Neutrophil (primary cell): ENCODE measurements around the gene SIAE.

Source experiments
- H3K27ac ChIP-seq: fragments of 200-600 bp; sonication (generic); 2 replicates; pipeline ENCODE4 v1.5.1; 2016; ENCODE audit warnings: mild to moderate bottlenecking, moderate library complexity
- H3K27me3 ChIP-seq: fragments of 200-600 bp; sonication (generic); 2 replicates; pipeline ENCODE4 v1.6.0; 2016; ENCODE audit warnings: mild to moderate bottlenecking
- H3K36me3 ChIP-seq: fragments of 200-600 bp; sonication (generic); 2 replicates; pipeline ENCODE4 v1.5.1; 2017
- H3K4me1 ChIP-seq, 2 experiments: fragments of 200-600 bp in 1 of 2; sonication (generic) in 1 of 2; 1 replicate in 1 of 2; 2 replicates in 1 of 2; pipeline versions ENCODE4 v1.5.1 to v1.6.1; 2013 to 2016; ENCODE audit warnings: low read depth in 1 of 2, low read length in 1 of 2, mild to moderate bottlenecking in 1 of 2, moderate library complexity in 1 of 2; ENCODE audit not compliant: control insufficient read depth in 1 of 2, insufficient read depth in 1 of 2
- H3K4me3 ChIP-seq, 2 experiments: fragments of 200-600 bp in 1 of 2; sonication (generic) in 1 of 2; 1 replicate in 1 of 2; 2 replicates in 1 of 2; pipeline ENCODE4 v1.5.1; 2013 to 2016; ENCODE audit warnings: low read depth in 1 of 2, low read length in 1 of 2, mild to moderate bottlenecking in 1 of 2, moderate library complexity in 1 of 2
- H3K9me3 ChIP-seq: fragments of 200-600 bp; sonication (generic); 2 replicates; pipeline ENCODE4 v1.5.1; 2016
- TF ChIP-seq, protein P1 (sequence below): fragments of 200-600 bp; sonication (generic); IDR thresholded peaks from 2 replicates; pipeline ENCODE4 v1.5.1; 2016; ENCODE audit warnings: antibody characterized with exemption

Gene SIAE

DNA sequence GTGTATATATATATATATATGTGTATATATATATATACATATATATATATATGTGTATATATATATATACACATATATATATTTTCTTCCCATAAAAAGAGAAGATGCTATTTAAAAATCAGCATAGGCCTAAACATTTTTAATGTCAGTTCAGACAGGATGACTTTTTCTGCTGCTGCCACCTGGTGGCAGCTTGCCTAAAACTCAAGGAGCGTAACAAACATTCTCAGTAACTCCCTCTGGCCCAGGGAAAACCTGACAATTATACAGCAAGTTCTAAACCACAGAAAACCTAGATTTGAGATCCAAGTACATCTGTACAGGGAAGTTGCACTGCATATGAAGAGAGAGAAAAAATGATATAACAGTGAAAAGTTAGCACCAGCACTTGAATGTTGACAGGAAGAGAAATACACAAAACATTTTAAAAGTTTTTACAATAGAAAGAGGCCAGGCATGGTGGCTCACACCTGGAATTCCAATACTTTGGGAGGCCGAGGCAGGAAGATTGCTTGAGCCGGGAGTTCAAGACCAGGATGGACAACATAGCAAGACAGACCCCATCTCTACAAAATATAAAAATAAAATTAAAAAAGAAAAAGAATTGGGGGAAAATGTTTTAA lies 87.2 kb downstream of the SIAE start:
- no peaks in the 10 kb centered on the region for H3K4me1 ChIP-seq
- H3K9me3 ChIP-seq = no peaks in the 10 kb centered on the region
- TF ChIP-seq, protein P1, sequence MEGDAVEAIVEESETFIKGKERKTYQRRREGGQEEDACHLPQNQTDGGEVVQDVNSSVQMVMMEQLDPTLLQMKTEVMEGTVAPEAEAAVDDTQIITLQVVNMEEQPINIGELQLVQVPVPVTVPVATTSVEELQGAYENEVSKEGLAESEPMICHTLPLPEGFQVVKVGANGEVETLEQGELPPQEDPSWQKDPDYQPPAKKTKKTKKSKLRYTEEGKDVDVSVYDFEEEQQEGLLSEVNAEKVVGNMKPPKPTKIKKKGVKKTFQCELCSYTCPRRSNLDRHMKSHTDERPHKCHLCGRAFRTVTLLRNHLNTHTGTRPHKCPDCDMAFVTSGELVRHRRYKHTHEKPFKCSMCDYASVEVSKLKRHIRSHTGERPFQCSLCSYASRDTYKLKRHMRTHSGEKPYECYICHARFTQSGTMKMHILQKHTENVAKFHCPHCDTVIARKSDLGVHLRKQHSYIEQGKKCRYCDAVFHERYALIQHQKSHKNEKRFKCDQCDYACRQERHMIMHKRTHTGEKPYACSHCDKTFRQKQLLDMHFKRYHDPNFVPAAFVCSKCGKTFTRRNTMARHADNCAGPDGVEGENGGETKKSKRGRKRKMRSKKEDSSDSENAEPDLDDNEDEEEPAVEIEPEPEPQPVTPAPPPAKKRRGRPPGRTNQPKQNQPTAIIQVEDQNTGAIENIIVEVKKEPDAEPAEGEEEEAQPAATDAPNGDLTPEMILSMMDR = no peak
- no peak overlapping the region for H3K4me3 ChIP-seq
- peaks cover 12% of the 10 kb centered on the region for H3K27me3 ChIP-seq
- no peak overlapping the region for H3K27ac ChIP-seq
- no peaks in the 10 kb centered on the region for H3K36me3 ChIP-seq

DNA sequence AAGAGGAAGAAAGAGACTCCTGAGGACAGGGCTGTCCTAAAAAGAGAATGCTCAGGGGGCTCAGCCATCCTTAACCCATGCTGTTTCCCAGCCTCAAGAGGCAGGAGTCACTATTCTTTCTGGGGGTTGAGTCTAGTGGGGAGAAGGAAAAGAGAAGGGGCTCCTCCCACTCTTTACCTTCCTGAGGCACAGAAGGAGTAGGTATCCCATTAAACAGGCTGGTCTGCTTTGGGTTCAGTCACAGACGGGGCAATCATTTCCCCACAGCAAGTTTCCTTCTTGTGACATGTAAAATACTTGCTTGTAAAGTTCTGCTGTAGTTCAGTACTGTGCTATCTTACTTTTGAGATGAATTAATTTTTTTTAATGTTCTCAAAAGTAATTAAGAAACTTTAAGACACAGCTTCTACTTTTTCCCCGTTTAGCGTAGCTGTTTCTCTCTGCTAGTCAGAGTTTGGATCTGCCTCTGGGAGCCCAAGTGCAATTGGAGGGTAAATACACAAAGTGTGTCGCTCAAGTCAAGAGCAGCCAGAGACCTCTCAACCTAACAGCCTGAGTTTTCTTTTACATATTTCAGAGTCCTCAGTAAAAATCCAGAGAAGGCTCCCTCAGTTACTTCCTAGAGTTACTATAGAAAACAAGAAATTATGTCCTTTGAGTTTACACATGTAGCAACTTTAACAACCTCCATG lies 88.7 kb downstream of the SIAE start:
- Histone ChIP-seq H3K27me3 (peaks cover 12% of the 10 kb centered on the region), H3K36me3 (no peaks in the 10 kb centered on the region), H3K27ac (no peak overlapping the region), H3K9me3 (no peaks in the 10 kb centered on the region), H3K4me1 (no peaks in the 10 kb centered on the region), H3K4me3 (no peak overlapping the region)
- TF ChIP-seq, protein P1 = no peak

GRCh38 chr11:124583781-124584180 lies 89.8 kb downstream of the SIAE start:
- TF ChIP-seq, protein P1 = no peak

More at GRCh38 chr11:124583781-124584180, 89.8 kb downstream of the SIAE start:
- Histone ChIP-seq H3K36me3 (no peaks in the 10 kb centered on the region), H3K4me1 (no peaks in the 10 kb centered on the region), H3K4me3 (no peak overlapping the region), H3K9me3 (no peaks in the 10 kb centered on the region), H3K27me3 (peaks cover 12% of the 10 kb centered on the region), H3K27ac (no peak overlapping the region)
